GM21737 (cell line): ENCODE results near the gene FKBP6.
"Not testable (repeated sequence)": the region's sequence is repeated elsewhere in the genome, so short reads cannot be mapped to it uniquely, and the experiment has no call there.

ENCODE experiments used
- ATAC-seq: cut with Tn5 transposase; IDR thresholded peaks from one replicate; pipeline ENCODE4 v1.9.1; 2021; ENCODE audit warnings: mild to moderate bottlenecking, moderate library complexity; ENCODE audit not compliant: unreplicated experiment

The FKBP6 gene

DNA sequence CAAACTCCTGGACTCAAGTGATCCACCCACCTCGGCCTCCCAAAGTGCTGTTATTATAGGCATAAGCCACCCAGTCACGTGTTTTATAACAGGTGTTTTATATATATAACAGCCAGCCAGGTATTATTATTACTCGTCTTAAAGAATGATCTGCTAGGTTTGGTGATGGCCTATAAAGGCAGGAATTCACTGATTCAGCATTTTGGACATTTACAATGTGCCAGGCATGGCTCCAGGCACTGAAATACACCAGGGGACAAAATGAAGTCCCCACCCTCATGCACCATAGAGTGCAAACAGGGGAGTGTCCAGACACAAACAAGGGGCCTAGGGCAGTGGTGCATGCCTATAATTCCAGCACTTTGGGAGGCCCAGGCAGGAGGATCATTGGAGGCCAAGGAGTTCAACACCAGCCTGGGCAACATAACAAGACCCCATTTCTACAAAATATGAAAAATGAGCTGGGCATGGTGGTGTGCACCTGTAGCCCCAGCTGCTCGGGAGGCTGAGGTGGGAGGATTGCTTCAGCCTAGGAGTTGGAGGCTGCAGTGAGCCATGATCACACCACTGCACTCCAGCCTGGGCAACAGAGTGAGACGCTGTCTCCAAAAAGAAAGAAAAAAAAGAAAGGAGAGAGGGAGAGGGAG is 4.4 kb upstream of the FKBP6 start:
- ATAC-seq: not testable (repeated sequence)

DNA sequence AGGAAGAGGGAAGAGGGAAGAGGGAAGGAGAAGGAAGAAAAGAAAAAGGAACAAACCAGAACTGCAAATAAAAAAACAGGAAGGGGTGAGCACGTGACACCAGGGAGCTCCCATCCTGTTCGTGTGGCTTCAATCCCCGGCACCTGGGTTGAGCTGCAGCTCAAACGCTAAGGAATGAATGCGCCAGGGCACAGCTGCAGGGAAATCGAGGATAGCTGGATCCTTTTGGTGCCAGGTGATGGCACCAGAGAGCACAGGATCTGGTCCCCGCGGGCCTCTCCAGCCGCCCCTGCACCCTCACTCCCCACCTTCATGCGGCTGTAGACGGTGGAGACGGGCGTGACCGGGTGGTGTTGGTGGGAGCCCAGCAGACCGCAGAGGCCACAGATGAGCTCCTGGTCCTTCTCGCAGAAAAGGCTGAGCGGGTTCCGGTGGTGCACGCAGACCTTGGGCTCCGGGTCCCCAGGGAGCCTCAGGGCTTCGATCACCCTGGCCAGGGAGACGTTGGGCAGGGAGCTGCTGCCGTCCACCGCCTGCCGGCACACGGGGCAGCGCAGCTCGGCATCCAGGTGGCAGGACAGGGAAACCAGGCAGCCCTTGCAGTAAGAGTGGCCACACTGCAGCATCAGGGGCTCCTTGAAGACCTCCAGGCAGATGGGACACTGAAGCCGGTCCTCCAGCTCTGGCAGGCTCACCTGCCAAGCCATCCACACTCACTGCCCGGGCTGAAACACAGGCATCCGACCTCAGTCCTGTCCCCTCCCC is 3.7 kb upstream of the FKBP6 start:
- ATAC-seq: not testable (repeated sequence)

DNA sequence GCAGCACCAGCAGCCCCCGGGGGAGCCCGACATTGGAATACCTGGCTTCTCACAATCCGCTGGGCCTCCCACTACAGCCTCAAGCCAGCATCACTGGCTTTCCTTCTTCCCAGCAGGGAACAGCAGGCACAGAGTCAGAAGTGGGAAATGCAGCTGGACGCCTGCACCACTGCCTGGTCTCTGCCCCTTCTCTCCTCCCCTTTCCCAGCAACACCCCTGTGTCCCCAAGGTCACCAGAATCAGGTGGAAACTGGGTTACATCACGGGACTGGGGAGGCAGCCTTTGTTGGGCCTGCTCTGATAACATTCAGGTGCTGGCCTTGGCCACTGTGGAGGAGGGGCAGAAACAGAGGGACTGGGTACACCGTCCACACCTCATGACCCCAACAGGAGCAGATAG is 2.5 kb upstream of the FKBP6 start:
- not testable (repeated sequence) for ATAC-seq

DNA sequence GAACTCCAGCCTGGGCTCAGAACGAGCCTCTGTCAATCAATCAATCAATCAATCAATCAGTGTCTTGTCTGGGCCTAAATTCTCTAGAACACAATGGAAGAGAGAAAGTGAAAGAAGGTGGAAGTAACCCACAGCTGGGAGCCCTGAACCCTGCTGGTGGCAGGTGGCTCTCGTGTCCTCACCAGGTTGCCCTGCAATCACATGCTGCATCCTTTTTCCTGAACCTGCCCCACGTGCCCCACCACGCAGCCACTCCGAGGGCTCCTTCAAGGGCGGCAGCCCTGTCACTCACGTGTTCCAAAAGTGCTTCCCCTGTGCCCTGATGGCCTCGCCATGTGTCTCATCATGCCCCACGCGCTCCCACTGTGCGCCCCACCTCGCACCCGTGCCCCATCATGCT is 512 bp upstream of the FKBP6 start:
- not testable (repeated sequence) for ATAC-seq

DNA sequence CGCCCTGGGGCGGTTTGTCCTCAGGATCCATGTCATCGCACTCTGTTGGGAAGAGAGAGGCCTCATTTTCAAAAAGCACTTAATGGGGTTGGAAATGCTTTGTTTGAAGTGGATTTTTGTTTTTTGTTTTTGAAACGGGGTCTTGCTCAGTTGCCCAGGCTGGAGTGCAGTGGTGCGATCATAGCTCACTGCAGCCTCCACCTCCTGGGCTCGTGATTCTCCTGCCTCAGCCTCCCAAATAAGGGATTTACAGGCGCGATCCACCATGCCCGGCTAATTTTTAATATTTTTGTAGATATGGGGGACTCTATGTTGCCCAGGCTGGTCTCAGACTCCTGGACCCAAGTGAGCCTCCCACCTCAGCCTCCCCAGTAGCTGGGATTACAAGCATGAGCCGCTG is 735 bp downstream of the FKBP6 start:
- ATAC-seq: no peak

DNA sequence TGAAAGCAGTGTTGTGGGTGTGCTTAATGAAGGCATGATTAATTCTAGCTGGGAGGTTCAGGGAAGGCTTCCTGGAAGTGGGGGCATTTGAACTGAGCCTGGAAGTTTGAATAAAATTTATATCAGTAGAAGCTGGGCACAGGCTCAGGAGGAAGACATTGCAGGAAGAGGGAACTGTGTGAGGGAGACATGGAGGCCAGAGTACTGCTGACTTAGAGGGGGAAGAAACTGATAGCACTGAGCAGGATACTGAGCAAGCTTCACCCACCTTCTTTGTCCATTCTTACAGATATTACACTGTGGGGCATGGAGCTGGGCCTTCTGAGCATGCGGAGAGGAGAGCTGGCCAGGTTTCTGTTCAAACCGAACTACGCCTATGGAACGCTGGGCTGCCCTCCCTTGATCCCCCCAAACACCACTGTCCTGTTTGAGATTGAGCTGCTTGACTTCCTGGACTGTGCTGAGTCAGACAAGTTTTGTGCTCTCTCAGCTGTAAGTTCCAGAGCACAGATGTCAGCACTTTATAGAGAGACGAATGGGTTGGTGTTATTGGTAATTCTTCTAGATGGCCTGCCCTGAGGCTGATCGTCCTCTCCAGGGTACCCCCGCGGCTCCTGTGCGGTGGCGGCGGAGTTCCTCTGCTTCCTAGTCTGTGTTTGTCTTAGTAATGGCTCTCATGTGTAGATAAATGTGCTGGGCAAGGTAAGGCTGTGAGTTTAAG is 2.1 kb downstream of the FKBP6 start:
- no peak for ATAC-seq

DNA sequence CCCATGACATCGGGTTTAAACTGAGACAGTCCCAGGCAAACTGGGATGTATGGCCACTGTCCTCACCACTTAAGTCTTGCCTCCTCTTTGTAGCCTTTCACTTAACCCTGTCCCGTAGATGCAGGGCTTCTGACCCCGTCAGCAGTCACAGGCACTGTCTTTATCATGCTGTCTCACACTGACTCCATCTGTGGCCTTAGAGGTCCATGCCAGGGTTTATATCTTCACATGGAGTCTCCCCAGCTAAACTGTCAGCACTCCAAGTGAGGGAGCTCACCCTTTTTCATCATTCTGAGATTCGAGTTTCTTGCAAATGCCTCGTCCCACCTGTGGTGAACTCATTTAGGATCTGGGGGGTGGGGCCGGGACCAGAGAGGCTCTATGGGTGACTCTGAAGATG is 2.8 kb downstream of the FKBP6 start:
- no peak for ATAC-seq

DNA sequence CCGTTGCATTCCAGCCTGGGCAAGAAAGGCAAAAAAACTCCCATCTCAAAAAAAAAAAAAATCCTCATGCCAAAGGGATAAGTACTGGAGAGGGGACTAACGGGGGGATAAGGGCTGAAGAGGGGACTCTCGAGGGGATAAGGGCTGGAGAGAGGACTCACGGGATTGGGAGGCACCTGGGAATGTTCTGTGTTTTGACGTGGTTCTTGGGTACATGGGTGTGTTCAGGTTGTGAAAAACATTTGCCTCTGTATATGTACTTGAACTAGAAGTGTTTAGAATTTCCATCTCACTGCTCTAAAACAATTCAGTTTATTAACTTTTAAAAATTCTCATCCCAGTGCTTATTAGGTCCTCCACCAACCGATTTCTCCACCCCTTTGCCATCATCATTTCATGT is 4.5 kb downstream of the FKBP6 start:
- no peak for ATAC-seq

DNA sequence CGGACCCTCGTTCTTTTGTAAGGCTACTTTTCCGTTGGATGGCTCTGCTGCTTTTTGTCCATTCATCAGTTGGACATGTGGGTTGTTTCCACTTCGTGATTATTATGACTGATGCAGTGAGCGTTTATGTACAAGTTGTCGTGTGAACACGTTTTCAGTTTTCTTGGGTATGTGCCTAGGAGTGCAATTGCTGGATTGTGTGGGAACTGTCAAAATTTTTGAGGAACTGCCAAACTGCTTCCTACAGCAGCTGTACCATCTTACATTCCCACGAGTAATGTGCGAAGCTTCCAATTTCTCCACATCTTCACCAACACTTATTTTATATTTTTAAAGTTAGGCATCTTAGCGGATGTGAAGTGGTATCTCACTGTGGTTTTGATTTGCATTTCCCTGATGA is 10.4 kb downstream of the FKBP6 start:
- no peak for ATAC-seq

DNA sequence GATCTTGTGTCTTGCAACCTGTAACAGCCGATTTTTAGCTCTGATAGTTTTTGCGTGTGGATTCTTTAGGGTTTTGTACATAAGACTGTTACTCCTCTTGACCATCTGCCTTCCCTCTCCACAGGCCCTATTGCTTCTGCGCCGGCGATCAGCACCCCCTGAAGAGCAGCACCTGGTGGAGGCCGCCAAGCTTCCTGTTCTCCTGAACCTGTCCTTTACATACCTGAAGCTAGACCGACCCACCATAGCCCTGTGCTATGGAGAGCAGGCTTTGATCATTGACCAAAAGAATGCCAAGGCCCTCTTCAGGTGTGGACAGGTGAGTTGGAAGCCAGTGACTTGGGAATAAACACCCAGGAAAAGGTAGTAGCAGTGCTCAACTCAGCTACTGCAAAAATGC is 12.6 kb downstream of the FKBP6 start:
- ATAC-seq: no peak

DNA sequence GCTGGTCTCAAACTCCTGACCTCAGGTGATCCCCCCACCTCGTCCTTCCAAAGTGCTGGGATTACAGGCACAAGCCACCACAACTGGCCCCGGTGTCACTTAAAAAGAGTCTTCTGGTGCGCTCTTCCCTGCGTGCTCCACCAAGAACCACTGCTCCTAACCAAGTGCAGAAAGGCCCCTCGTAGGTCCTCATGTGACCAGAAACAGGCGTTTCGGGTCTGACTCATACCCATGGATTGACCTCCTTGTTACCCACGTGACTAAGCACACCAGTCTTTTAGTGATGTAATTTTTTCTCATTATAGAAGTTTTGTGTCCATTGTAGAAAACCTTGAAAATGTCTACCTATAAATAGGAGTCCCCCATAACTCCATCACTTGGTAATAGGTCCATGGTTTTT is 13.9 kb downstream of the FKBP6 start:
- ATAC-seq: no peak

DNA sequence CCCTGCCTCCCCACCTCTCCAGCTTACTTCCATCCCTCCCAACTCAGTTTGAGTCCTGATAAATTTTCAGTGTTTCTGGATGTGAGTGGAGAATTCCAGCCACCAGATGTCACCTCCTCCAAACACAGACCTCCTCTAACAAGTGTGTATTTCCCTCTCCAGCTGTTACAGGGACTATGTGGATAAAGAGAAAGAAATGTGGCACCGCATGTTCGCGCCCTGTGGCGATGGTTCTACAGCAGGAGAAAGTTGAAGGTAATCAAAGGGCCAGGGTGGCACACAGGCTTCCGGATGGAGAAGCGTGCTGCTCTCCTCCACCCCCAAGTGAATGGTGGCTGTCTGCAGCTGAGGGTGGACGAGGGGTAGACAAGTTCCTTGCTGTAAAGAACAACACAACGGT is 14.7 kb downstream of the FKBP6 start:
- ATAC-seq: no peak

DNA sequence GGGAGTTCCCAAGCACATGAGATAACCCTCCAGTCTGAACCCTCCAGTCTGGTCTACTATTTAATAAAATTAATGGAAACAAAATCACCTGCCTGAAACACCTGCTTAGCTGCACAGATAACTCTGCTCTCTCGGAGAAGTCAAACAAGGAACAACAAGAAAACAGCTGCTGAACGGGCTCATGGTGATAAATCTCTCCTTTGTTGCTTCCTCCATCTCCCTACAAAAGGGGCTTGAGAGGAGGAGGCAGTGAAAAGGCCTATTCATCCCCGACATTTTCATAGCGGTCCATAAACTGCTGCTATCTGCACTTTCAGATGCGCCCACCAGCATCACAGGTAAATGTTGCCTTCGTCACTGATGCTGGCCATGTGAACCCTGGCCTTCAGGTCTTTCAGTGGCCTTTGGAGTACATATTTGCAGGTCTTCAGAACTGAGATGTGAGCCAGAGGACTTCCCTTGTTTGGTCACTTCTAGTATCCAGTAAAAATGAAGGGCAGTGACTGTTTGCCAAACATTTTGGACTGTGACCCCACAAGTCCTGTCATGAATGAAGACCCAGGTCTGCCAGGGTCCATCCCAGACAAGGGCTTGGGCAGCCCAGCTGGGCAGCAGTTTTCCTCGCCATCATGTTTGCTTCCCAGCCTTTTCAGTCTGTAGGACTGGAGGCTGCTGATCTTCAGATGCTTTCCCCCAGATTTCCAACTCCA is 15.9 kb downstream of the FKBP6 start:
- no peak for ATAC-seq

DNA sequence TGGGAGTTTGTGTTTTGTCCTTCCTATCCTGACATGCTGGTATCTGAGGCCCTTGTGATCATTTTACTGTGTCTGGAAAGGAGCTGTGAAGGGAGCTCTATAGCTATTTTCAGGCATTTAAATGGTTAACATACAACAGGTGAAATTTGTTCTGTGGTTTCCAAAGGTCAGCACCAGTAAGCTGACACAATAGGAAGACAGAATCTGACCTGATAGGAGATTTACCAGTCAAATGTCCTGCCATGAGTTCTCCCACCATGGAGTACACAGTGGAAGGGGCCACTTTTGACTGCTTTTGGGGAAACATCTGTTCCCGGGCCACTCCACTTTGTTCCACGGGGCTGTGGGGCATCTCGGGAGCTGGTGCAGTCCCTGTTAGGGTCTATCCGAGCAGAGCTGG is 17.6 kb downstream of the FKBP6 start:
- ATAC-seq: no peak

DNA sequence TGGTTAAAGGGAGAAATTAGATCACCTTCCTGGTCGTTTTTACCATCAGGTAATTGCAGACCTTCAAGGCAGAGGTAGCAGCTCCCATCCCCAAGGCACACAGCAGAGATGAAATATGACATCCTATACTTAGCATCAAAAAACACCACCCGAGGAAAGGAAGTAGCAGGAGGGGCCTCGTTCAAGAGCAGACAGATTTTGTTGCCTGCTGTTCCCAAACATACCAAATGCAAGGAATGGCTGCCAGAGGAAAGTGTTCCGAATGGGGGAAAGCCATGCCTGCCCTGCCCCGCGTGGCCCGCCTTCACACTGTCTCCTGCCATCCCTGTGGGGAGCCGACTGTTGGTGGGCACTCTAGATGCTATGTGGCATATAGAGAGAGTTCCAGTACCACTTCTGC is 18.0 kb downstream of the FKBP6 start:
- ATAC-seq: no peak

DNA sequence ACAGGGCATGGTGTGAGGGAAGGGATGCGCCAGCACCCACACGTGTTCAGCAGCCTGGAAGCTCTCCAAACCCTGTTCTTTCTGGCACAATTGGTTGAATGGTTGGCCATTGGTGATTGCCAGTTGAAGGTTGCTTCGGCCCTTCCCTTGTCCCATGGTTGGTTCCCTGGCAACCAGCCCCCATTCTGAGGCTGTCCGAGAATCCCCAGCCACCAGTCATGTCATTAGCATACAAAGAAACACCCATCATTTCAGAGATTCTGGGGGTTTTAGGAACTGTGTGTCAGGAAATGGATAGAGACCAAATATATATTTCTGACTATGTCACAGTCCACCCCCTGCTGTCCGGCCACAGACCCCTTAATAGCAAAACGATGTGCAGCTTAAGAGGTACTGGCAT is 21.8 kb downstream of the FKBP6 start:
- ATAC-seq: no peak

DNA sequence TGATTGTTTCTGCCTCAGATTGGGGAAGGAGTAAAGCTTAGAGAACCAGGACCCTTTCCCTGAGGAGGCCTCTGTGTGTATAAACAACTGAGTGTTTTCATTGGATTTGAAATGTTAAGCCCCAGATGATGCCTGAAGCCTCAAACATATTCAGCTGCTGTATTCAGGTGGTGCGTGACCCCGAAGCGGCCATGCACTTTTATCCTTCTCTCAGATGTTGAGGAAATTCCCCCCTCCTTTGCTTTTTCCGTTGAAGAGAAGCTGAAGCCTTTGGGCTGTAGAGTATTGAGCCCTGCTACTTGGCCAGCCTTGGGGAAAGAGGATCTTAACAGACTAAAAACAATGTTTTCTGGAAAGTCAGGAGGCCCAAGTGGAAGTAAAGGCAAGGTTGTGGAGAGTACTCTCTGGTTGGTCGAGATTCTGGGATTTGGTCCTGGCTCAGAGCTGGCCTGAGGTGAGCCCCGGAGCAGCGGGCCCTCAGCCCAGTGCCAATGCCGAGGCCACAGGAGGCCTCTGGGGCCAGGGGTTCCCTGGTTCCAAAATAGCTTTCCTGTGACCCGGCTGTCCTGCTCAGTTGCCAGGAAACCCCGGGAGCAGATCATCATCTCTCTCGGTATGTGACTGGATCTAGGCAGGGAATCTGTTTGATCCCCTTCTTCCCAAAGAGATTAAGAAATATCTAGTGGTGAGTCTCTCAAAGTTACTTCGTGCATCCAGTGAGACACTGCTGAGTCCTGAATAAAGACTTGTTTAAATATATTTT is 22.5 kb downstream of the FKBP6 start:
- no peak for ATAC-seq

DNA sequence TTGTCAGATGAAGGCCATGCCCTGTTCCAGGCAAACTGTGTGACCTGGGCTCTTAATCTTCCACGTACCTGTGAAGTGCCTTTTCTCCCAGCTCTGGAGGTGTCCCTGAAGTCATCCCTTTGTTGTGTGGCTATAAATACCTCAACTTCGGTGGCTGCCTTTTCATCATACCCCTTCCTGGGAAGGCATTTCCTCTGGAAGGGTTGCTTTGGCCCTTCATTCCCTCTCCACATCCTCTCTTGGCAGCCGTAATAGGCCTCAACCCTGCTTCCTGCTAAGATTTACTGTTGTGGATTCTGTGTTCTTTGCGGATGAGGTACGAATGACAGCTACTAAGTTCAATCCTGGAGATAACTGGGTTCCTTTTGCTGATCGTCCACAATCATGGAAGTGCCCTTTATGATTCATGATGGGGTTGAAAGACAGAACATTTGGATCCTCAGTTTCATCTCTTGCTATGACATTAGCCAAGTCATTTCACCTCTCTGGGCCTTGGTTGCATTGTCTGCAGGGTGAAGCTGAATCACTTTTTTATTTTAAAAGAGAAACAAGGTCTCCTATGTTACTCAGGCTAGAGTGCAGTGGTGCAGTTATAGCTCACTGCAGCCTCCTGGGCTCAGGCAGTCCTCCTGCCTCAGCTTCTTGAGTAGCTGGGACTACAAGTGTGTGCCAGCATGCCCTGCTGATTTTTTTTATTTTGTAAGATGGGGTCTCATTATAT is 23.6 kb downstream of the FKBP6 start:
- no peak for ATAC-seq

DNA sequence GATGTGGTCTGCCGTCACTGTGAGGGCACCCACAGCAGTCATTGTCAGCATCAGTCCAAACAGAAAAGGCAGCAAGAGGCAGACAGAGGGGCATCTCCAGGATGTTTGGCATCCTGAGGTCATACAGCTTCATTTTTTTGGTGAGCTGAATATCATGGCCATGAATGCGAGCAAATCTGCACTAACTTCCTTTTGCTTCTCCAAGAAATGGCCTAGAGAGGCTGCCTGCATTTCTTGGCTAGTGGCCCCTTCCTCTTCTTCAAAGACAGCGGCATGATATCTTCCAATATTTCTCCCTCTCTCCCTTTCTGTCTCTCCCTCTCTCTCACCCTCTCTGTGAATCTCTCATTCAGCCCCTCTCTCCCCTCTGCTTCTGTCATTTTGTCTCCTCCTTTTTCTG is 24.8 kb downstream of the FKBP6 start:
- ATAC-seq: no peak

DNA sequence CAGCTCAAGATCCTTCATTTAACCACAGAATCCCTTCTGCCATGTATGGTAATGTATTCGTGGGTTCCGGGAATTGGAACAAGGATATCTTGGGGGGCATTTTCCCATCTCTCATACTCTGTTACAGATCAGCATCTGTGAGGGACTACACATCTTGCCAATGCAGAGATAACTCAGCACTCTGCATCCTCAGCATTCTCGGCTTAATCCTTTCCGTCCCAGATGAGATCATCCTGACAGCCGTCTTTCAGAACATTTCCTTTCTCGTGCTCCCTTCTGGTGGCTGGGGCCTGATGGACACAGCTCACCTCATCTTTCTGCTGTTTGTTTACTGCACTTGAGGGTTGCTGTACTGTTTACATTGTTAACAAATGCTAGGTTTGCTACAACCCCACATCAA is 25.3 kb downstream of the FKBP6 start:
- no peak for ATAC-seq
